ENCODE data around the gene MTFR1L. TPM values are rescaled to one million over a fixed set of nuclear protein-coding genes. Genes with fewer than 3 reads are reported as not detected.

The MTFR1L gene
- total RNA-seq, result 46.3 and 51.0 TPM in 2 replicates

DNA sequence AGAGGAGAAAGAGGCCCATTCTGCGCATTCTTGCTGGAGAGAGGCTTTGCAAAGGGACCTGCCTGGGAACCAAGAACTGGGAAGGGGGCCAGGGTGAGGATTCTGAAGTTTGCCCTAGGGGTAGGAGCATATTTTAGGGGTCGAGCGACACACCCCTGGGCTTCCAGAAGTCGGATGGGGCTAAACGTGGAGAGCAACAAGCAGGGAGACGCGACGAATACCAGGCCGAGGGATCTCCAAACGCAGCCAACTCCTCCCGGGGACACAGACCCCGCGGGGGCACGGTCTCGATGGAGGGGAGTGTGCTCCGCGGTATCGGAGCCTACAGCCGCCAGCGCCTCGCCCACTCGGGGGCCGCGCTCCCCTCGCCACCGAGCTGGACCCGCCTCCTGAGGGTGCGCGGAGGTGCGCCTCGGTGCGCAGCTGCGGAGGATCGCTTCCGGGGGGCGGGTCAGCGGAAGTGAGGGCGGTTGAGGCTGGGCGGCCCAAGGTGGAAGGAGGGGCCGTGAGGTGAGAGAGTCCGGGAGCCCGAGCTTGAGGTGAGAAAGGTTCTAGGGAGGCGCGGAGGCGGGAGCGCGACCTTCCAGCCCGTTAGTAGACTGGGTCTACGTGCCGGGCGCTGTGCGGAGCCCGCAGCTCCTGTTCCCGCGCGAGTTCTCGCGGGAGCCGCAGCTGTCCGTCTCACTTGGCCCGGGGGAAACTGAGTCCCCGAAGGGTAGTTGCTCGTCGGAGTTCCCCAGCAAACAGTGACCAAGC, at the start of gene MTFR1L:
Gene MTFR1L, plus strand, starts transcription at position 464 of the 756 bp plus-strand sequence. CDS start 3,151 bp downstream, outside the sequence.
- no peaks in the 10 kb centered on the region for H3K36me3 ChIP-seq (ENCODE audit: control insufficient read depth, insufficient read depth, low read length)
- peak; percentile 50 for DNase-seq (ENCODE audit: low read depth)
- H3K4me3 ChIP-seq (ENCODE audit: low read depth, low read length), result peak within 1 kb of the TSS; percentile 85
- H3K27me3 ChIP-seq (ENCODE audit: control insufficient read depth, insufficient read depth, low read length), result no peaks in the 10 kb centered on the region
- TF ChIP-seq, protein P1, sequence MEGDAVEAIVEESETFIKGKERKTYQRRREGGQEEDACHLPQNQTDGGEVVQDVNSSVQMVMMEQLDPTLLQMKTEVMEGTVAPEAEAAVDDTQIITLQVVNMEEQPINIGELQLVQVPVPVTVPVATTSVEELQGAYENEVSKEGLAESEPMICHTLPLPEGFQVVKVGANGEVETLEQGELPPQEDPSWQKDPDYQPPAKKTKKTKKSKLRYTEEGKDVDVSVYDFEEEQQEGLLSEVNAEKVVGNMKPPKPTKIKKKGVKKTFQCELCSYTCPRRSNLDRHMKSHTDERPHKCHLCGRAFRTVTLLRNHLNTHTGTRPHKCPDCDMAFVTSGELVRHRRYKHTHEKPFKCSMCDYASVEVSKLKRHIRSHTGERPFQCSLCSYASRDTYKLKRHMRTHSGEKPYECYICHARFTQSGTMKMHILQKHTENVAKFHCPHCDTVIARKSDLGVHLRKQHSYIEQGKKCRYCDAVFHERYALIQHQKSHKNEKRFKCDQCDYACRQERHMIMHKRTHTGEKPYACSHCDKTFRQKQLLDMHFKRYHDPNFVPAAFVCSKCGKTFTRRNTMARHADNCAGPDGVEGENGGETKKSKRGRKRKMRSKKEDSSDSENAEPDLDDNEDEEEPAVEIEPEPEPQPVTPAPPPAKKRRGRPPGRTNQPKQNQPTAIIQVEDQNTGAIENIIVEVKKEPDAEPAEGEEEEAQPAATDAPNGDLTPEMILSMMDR (IDR thresholded peaks at IDR 0.05; ENCODE audit: insufficient read depth, low read length, poor library complexity, severe bottlenecking), result no peak

DNA sequence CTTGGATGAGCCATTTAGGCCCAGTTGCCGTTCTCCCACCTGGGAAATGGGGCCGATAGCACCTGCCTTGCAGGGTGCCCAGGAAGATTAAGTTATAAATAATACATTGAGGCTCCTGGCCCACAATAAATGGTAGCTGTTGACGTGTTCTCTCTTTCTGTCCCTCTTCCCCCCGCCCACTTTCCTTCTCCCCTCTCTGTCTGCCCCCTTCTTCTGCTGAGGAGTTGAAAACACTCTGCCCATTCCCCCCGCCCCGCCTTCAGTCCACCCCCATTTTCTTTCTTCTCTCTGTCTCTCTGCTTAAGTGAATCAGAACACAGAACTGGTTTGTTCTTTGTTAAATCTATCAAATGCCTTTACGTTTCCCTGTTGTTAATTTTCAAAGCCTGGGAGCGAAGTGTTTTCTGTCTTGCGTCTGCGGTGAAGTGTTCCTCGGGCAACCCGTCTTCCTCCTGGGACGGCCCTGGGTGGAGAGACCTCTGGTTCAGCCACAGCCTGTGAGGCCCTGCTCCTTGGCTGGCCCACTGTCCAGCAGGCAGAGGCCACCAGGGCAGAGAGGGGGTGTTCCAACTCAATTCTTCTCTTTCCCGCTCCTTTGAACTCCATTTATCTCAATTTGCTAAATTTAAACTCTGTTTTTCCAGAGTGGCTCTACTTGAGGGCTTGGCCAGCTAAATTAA, 49.1 kb upstream of the MTFR1L start:
- TF ChIP-seq, protein P1 (IDR thresholded peaks at IDR 0.05; ENCODE audit: insufficient read depth, low read length, poor library complexity, severe bottlenecking), result no peak
- no peak for DNase-seq (ENCODE audit: low read depth)

DNA sequence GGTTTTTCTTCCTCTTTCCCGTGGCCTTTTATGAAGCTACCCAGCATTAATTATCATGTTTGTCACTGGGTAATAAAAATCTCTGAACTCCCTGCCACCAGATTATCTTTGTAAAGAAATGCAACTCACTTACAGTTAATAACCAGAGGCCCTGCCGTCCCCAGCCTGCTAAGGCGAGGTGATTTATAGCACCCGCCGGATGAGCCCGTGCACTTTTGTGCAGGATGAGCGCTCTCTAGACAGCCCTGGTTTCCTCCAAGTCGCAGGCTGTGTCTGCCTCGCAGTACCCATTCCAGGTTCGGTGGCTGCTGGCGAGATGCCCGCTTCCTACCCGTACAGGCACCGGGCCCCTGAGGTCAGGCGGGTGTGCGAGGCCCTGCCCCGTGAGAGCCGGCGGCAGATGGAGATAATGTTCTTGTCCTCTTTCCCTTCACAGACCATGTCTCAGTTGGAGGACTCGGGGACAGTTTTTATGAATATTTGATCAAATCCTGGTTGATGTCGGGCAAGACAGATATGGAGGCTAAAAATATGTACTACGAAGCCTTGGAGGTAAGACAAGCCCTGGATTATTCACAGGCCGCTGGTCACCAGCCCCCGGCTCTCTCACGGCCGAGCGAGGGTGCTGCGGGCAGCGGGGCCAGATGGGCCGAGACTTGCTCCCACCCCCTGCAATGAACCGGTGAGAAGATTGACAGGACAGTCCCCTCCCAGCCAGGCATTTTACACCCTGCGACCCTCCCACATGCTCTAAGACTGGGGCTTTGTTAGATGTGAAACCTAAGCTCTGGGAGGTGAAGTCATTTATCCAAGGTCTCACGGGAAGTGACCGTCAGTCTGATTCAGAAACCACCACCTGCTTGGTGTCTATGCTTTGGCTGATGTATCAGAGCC, 48.3 kb upstream of the MTFR1L start:
- Histone ChIP-seq H3K27me3 (ENCODE audit: control insufficient read depth, insufficient read depth, low read length) (no peaks in the 10 kb centered on the region), H3K36me3 (ENCODE audit: control insufficient read depth, insufficient read depth, low read length) (no peaks in the 10 kb centered on the region), H3K4me3 (ENCODE audit: low read depth, low read length) (no peak overlapping the region)
- peak; percentile 77 for DNase-seq (ENCODE audit: low read depth)
- TF ChIP-seq, protein P1 (IDR thresholded peaks at IDR 0.05; ENCODE audit: insufficient read depth, low read length, poor library complexity, severe bottlenecking), result no peak

More for the DNA sequence above, 49.1 kb upstream of the MTFR1L start:
- Histone ChIP-seq H3K27me3 (ENCODE audit: control insufficient read depth, insufficient read depth, low read length) (no peaks in the 10 kb centered on the region), H3K4me3 (ENCODE audit: low read depth, low read length) (no peak overlapping the region), H3K36me3 (ENCODE audit: control insufficient read depth, insufficient read depth, low read length) (no peaks in the 10 kb centered on the region)

DNA sequence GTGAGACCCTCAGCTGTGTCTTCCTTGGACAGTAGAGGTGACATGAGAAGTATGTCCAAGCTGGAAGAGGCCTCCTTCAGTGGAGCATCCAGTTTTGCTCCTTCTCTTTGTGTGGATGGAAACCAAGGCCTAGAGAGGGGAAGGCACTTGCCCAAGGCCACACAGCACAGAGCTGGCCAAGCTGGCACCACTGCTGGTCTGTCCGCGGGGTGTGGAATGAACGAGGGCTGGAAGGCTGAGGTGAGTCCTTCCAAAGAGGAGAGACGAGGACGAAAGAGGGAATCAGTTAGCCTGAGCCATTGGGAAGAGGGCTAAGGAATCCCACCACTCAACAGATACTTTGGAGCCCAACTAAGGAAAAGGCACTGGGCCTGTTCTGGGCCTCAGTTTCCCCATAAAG, 47.6 kb upstream of the MTFR1L start:
- Histone ChIP-seq H3K36me3 (ENCODE audit: control insufficient read depth, insufficient read depth, low read length) (no peaks in the 10 kb centered on the region), H3K27me3 (ENCODE audit: control insufficient read depth, insufficient read depth, low read length) (no peaks in the 10 kb centered on the region), H3K4me3 (ENCODE audit: low read depth, low read length) (no peak overlapping the region)
- TF ChIP-seq, protein P1 (IDR thresholded peaks at IDR 0.05; ENCODE audit: insufficient read depth, low read length, poor library complexity, severe bottlenecking), result no peak
- DNase-seq (ENCODE audit: low read depth), result no peak

DNA sequence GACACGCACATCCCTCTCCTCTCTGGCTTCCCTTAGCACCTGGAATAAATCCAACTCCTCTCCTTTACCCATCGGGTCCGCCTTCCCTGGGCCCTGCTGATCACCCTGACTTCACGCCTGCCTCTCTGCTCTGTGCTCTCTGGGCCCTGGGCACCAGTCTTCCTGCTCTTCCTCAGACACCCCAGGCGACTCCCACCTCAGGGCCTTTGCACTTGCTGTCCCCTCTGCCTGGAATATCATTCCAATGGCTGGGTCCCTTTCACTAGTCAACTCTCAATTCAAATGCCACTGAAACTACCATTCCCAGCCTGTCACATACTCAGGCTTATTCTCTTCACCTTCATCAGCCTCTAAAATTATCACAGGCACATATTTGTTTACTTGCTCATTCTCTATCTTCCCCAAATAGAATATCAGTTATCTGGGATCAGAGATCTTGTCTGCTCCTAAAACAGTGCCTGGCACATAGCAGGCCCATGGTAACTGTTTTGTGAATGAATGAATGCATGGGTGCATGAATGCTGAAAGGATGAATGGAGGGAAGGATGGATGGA, 47.0 kb upstream of the MTFR1L start:
- Histone ChIP-seq H3K4me3 (ENCODE audit: low read depth, low read length) (no peak overlapping the region), H3K27me3 (ENCODE audit: control insufficient read depth, insufficient read depth, low read length) (no peaks in the 10 kb centered on the region), H3K36me3 (ENCODE audit: control insufficient read depth, insufficient read depth, low read length) (no peaks in the 10 kb centered on the region)
- TF ChIP-seq, protein P1 (IDR thresholded peaks at IDR 0.05; ENCODE audit: insufficient read depth, low read length, poor library complexity, severe bottlenecking), result no peak
- no peak for DNase-seq (ENCODE audit: low read depth)

All from kidney epithelial cell (primary cell).